ENCODE data around the gene EIPR1. TPM values are rescaled to one million over a fixed set of nuclear protein-coding genes. Genes with fewer than 3 reads are reported as not detected.
A peak's percentile ranks its signal among the peaks of the same experiment; 100 is the strongest.

EIPR1 gene
- total and polyA plus RNA-seq, 4 donors, result 26.2 to 45.4 (median 36.1) TPM

GRCh38 chr2:3269425-3270094 is 108.1 kb downstream of the EIPR1 start:
- Histone ChIP-seq H3K27me3 (ENCODE audit: control insufficient read depth, insufficient read depth, low read length) (no peaks in the 10 kb centered on the region), H3K4me1 (ENCODE audit: control insufficient read depth, insufficient read depth, low read length) (peaks cover 37% of the 10 kb centered on the region), H3K27ac (ENCODE audit: low read depth, low read length) (no peak overlapping the region), H3K36me3 (ENCODE audit: control insufficient read depth, insufficient read depth, low read length) (peaks cover 12% of the 10 kb centered on the region), H3K4me3 (ENCODE audit: low read depth, low read length) (no peak overlapping the region), H3K9me3 (ENCODE audit: control insufficient read depth, insufficient read depth, low read length) (no peaks in the 10 kb centered on the region)
- 94% methylated on average over 15 of the region's 22 CpGs for WGBS (ENCODE audit: insufficient coverage)
- no peak for DNase-seq (ENCODE audit: low read depth in 4 of 6, low spot score in 6 of 6)

GRCh38 chr2:3268705-3269029 is 109.0 kb downstream of the EIPR1 start:
- no peak for DNase-seq (ENCODE audit: low read depth in 4 of 6, low spot score in 6 of 6)
- no peaks in the 10 kb centered on the region for H3K27me3 ChIP-seq (ENCODE audit: control insufficient read depth, insufficient read depth, low read length)

DNA sequence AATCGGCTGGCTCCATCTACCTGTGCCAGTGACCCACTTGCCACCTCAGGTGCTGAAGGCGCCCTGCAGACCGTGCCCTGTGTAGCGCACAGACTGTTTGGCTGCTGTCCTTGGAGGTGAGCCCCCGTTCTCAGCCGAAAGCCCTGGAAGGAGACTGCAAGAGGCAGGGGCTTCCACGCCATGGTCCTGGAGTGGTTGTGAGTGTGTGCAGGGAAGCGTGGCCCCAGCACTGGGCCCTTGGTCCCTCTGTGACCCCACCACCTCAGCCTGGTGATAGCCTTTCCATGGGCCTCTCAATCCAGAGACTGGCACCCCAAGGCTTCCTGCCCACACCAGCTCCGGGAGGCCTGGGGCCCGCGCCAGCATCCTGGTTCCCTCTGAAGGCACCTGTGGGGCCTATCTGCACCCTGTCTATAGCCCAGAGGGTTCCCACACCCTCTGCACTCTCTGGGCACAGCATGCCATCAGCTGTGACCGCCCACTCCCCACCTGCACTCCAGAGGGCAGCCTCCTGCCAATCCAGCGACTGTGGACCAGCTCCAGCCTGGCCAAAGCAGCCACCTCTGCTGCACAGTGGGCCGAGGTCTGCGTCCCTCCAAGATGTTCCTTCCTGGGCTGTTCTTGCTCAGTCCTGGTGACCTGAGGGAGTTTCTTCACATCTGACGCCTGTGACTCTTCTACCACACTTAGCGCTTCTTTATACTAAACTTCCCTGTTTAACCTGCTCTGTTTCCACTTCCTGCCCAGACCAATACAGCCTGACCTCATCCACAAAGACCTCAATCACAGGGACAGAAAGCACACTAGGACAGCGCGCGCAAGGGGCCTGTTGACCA is 109.5 kb downstream of the EIPR1 start:
- Histone ChIP-seq H3K27me3 (ENCODE audit: control insufficient read depth, insufficient read depth, low read length) (no peaks in the 10 kb centered on the region), H3K9me3 (ENCODE audit: control insufficient read depth, insufficient read depth, low read length) (no peaks in the 10 kb centered on the region), H3K4me1 (ENCODE audit: control insufficient read depth, insufficient read depth, low read length) (peaks cover 40% of the 10 kb centered on the region), H3K27ac (ENCODE audit: low read depth, low read length) (no peak overlapping the region), H3K36me3 (ENCODE audit: control insufficient read depth, insufficient read depth, low read length) (peaks cover 12% of the 10 kb centered on the region), H3K4me3 (ENCODE audit: low read depth, low read length) (no peak overlapping the region)
- no peak for DNase-seq (ENCODE audit: low read depth in 4 of 6, low spot score in 6 of 6)
- WGBS (ENCODE audit: insufficient coverage), result 90% methylated on average over 11 of the region's 20 CpGs

More at GRCh38 chr2:3268705-3269029, 109.0 kb downstream of the EIPR1 start:
- Histone ChIP-seq H3K4me1 (ENCODE audit: control insufficient read depth, insufficient read depth, low read length) (peaks cover 40% of the 10 kb centered on the region), H3K27ac (ENCODE audit: low read depth, low read length) (no peak overlapping the region), H3K36me3 (ENCODE audit: control insufficient read depth, insufficient read depth, low read length) (peaks cover 12% of the 10 kb centered on the region), H3K4me3 (ENCODE audit: low read depth, low read length) (no peak overlapping the region), H3K9me3 (ENCODE audit: control insufficient read depth, insufficient read depth, low read length) (no peaks in the 10 kb centered on the region)
- WGBS (ENCODE audit: insufficient coverage), result 100% methylated on average over 1 of the region's 6 CpGs

- H3K4me3 ChIP-seq (ENCODE audit: low read depth, low read length), result no peak overlapping the region
- peaks cover 12% of the 10 kb centered on the region for H3K36me3 ChIP-seq (ENCODE audit: control insufficient read depth, insufficient read depth, low read length)
- no peaks in the 10 kb centered on the region for H3K9me3 ChIP-seq (ENCODE audit: control insufficient read depth, insufficient read depth, low read length)
- peak in 2 of 6 donors; percentile 25 to 77 for DNase-seq (ENCODE audit: low read depth in 4 of 6, low spot score in 6 of 6)
- peaks cover 44% of the 10 kb centered on the region for H3K4me1 ChIP-seq (ENCODE audit: control insufficient read depth, insufficient read depth, low read length)
- WGBS (ENCODE audit: insufficient coverage), result 66% methylated on average over 11 of the region's 15 CpGs
- no peak overlapping the region for H3K27ac ChIP-seq (ENCODE audit: low read depth, low read length)
- no peaks in the 10 kb centered on the region for H3K27me3 ChIP-seq (ENCODE audit: control insufficient read depth, insufficient read depth, low read length)
Measured at GRCh38 chr2:3266925-3267867, 110.4 kb downstream of the EIPR1 start.

- Histone ChIP-seq H3K9me3 (ENCODE audit: control insufficient read depth, insufficient read depth, low read length) (no peaks in the 10 kb centered on the region), H3K27ac (ENCODE audit: low read depth, low read length) (peak overlapping the region; percentile 16), H3K4me1 (ENCODE audit: control insufficient read depth, insufficient read depth, low read length) (peaks cover 50% of the 10 kb centered on the region), H3K36me3 (ENCODE audit: control insufficient read depth, insufficient read depth, low read length) (peaks cover 12% of the 10 kb centered on the region), H3K4me3 (ENCODE audit: low read depth, low read length) (no peak overlapping the region), H3K27me3 (ENCODE audit: control insufficient read depth, insufficient read depth, low read length) (no peaks in the 10 kb centered on the region)
- WGBS (ENCODE audit: insufficient coverage), result 27% methylated on average over 17 of the region's 20 CpGs
- DNase-seq (ENCODE audit: low read depth in 4 of 6, low spot score in 6 of 6), result peak in 3 of 6 donors; percentile 49 to 88 (median 87)
Measured at GRCh38 chr2:3265981-3266924, 111.4 kb downstream of the EIPR1 start.

DNA sequence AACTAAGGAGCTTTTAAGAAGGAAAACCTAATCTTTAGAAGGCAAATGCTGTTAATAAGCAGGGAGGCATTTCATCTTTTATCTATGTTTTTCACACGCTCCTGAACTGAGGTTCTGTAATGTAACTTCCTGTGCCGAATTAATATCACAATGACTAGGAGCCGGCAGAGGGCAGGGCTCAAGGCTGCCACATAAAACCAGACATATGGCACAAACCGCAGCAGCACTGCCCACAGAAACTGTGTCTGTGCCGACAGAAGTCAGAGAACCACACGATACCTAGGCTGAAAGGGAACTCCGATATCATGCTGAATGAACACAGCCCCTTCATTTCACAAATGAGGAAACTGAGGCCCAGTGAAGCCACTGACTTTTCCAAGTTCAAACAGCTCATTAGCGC is 112.1 kb downstream of the EIPR1 start:
- no peak for DNase-seq (ENCODE audit: low read depth in 4 of 6, low spot score in 6 of 6)
- Histone ChIP-seq H3K36me3 (ENCODE audit: control insufficient read depth, insufficient read depth, low read length) (peaks cover 12% of the 10 kb centered on the region), H3K4me3 (ENCODE audit: low read depth, low read length) (no peak overlapping the region), H3K27ac (ENCODE audit: low read depth, low read length) (peak overlapping the region; percentile 16), H3K27me3 (ENCODE audit: control insufficient read depth, insufficient read depth, low read length) (no peaks in the 10 kb centered on the region), H3K9me3 (ENCODE audit: control insufficient read depth, insufficient read depth, low read length) (no peaks in the 10 kb centered on the region), H3K4me1 (ENCODE audit: control insufficient read depth, insufficient read depth, low read length) (peaks cover 53% of the 10 kb centered on the region)
- WGBS (ENCODE audit: insufficient coverage), result 43% methylated on average over 8 of the region's 8 CpGs

DNA sequence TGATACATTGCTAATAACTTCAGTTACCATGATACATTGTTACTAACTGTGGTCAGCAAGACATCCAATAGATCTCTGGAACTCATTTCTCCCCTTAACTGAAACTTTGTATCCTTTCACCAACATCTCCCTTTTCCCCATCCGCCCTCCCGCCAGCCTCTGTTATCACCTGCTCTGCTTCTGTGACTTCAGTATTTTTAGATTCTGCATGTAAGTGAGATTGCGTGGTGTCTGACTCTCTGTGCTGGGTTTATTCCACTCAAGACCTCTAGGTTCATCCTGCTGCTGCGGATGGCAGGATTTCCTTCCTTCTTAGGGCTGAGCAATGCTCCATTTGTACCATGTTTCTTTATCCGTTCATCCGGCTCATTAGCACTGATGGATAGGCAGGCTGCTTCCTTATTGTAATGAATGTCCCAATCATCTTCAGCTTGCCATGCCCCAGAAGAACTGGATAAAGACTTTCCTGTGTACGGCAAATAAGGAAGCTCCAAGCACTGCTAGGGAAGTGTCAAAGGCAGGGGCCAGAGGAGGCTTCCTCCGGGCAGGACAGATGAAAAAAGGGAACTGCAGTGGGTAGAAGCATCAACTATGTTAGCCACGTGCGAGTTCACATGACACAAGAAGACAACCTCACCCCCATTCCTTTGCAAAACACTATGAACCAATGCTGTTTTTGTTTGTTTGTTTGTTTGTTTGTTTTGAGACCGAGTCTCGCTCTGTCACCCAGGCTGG is 113.4 kb downstream of the EIPR1 start:
- H3K36me3 ChIP-seq (ENCODE audit: control insufficient read depth, insufficient read depth, low read length), result peaks cover 7% of the 10 kb centered on the region
- H3K27ac ChIP-seq (ENCODE audit: low read depth, low read length), result no peak overlapping the region
- peak in 2 of 6 donors; percentile 47 to 81 for DNase-seq (ENCODE audit: low read depth in 4 of 6, low spot score in 6 of 6)
- no peaks in the 10 kb centered on the region for H3K9me3 ChIP-seq (ENCODE audit: control insufficient read depth, insufficient read depth, low read length)
- no peaks in the 10 kb centered on the region for H3K27me3 ChIP-seq (ENCODE audit: control insufficient read depth, insufficient read depth, low read length)
- no peak overlapping the region for H3K4me3 ChIP-seq (ENCODE audit: low read depth, low read length)
- peaks cover 53% of the 10 kb centered on the region for H3K4me1 ChIP-seq (ENCODE audit: control insufficient read depth, insufficient read depth, low read length)
- 51% methylated on average over 7 of the region's 12 CpGs for WGBS (ENCODE audit: insufficient coverage)

GRCh38 chr2:3263487-3263886 is 114.1 kb downstream of the EIPR1 start:
- no peak overlapping the region for H3K27ac ChIP-seq (ENCODE audit: low read depth, low read length)
- no peak overlapping the region for H3K4me3 ChIP-seq (ENCODE audit: low read depth, low read length)
- 99% methylated on average over 12 of the region's 16 CpGs for WGBS (ENCODE audit: insufficient coverage)
- no peaks in the 10 kb centered on the region for H3K9me3 ChIP-seq (ENCODE audit: control insufficient read depth, insufficient read depth, low read length)
- H3K27me3 ChIP-seq (ENCODE audit: control insufficient read depth, insufficient read depth, low read length), result no peaks in the 10 kb centered on the region
- peaks cover 7% of the 10 kb centered on the region for H3K36me3 ChIP-seq (ENCODE audit: control insufficient read depth, insufficient read depth, low read length)
- no peak for DNase-seq (ENCODE audit: low read depth in 4 of 6, low spot score in 6 of 6)
- peaks cover 53% of the 10 kb centered on the region for H3K4me1 ChIP-seq (ENCODE audit: control insufficient read depth, insufficient read depth, low read length)

Measured in spinal cord (tissue), 10 donors.